Thoracic aorta (tissue), 2 donors: ENCODE measurements around the gene TMEM30A. TPM values are rescaled to one million over a fixed set of nuclear protein-coding genes. Genes with fewer than 3 reads are reported as not detected.

Source experiments
- ATAC-seq: fragments of 150-250 bp; one replicate; pipeline ENCODE4 v1.8.0; 2017; ENCODE audit warnings: low read depth; ENCODE audit not compliant: insufficient number of reproducible peaks, low FRiP score
- DNase-seq: peaks from one replicate; pipeline ENCODE4 v3.0.0-alpha.2; 2020; ENCODE audit warnings: low spot score
- H3K27ac ChIP-seq, 2 donors: fragments of 200-600 bp; sonication (generic); 1 replicate in 1 of 2; 2 replicates in 1 of 2; pipeline ENCODE4 v1.5.1; 2016; ENCODE audit warnings: mild to moderate bottlenecking in 2 of 2, moderate library complexity in 2 of 2
- H3K27me3 ChIP-seq: fragments of 200-600 bp; sonication (generic); replicated peaks from 2 replicates; pipeline ENCODE4 v1.6.0; 2016; ENCODE audit warnings: mild to moderate bottlenecking; ENCODE audit not compliant: insufficient read depth
- H3K36me3 ChIP-seq: fragments of 200-600 bp; sonication (generic); one replicate; pipeline ENCODE4 v1.5.1; 2016
- H3K4me1 ChIP-seq, 2 donors: fragments of 200-600 bp; sonication (generic); 1 replicate in 1 of 2; 2 replicates in 1 of 2; pipeline versions ENCODE4 v1.5.1 to v1.6.0; 2016; ENCODE audit warnings: low read depth in 2 of 2, mild to moderate bottlenecking in 1 of 2; ENCODE audit not compliant: control insufficient read depth in 1 of 2
- H3K4me3 ChIP-seq: fragments of 200-600 bp; sonication (generic); 2 replicates; pipeline ENCODE4 v1.5.1; 2016; ENCODE audit warnings: mild to moderate bottlenecking
- H3K9me3 ChIP-seq: fragments of 200-600 bp; sonication (generic); 2 replicates; pipeline ENCODE4 v1.5.1; 2016
- CTCF ChIP-seq: fragments of 200-600 bp; sonication (generic); IDR thresholded peaks from one replicate; pipeline ENCODE4 v1.5.1; 2019; ENCODE audit warnings: antibody characterized with exemption
- total RNA-seq, 2 donors: library from RNA; depleted of rRNA; stranded (reverse); fragments of >200 nt; gene quantifications; one replicate each; pipeline versions ENCODE4 v1.1.0 to v1.2.3, GENCODE V29; 2016

TMEM30A gene
- total RNA-seq, 2 donors from 2014 or later: 112 to 123 TPM

DNA sequence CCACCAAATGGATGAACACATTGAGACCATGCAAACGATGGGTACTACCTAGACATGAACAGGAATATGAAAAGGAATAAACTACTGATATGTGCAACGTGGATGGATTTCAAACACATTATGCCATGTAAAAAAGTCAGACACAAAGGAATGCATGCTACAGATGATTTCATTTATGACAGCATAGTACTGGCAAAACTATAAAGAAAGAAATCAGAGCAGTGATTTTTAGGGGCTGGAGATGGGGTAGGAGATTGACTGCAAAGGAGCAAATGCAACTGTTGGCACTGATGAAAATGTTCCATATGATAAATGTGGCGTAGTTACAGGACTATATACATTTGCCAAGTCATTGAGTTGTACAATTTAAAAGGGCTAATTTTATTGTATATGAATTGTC lies 65.3 kb downstream of the TMEM30A start:
- Histone ChIP-seq H3K9me3 (no peaks in the 10 kb centered on the region), H3K4me1 (peaks cover 4 to 16% of the 10 kb centered on the region in 2 donors), H3K27me3 (no peaks in the 10 kb centered on the region), H3K36me3 (no peaks in the 10 kb centered on the region), H3K4me3 (no peak overlapping the region), H3K27ac (no peak overlapping the region)
- no peak for TF ChIP-seq CTCF
- no peak for ATAC-seq
- no peak for DNase-seq

GRCh38 chr6:75217193-75217592 lies 67.4 kb downstream of the TMEM30A start:
- Histone ChIP-seq H3K27me3 (no peaks in the 10 kb centered on the region), H3K4me3 (no peak overlapping the region), H3K4me1 (peaks cover 4 to 7% of the 10 kb centered on the region in 2 donors), H3K36me3 (no peaks in the 10 kb centered on the region), H3K27ac (no peak overlapping the region), H3K9me3 (no peaks in the 10 kb centered on the region)
- DNase-seq (no peak), ATAC-seq (no peak)
- no peak for TF ChIP-seq CTCF

GRCh38 chr6:75215291-75215690 lies 69.3 kb downstream of the TMEM30A start:
- H3K4me1 ChIP-seq: peaks cover 2 to 16% of the 10 kb centered on the region in 2 donors
- no peak overlapping the region for H3K4me3 ChIP-seq
- no peak for TF ChIP-seq CTCF
- H3K27me3 ChIP-seq: no peaks in the 10 kb centered on the region
- no peak overlapping the region for H3K27ac ChIP-seq
- no peaks in the 10 kb centered on the region for H3K9me3 ChIP-seq
- DNase-seq (no peak), ATAC-seq (no peak)
- no peaks in the 10 kb centered on the region for H3K36me3 ChIP-seq

DNA sequence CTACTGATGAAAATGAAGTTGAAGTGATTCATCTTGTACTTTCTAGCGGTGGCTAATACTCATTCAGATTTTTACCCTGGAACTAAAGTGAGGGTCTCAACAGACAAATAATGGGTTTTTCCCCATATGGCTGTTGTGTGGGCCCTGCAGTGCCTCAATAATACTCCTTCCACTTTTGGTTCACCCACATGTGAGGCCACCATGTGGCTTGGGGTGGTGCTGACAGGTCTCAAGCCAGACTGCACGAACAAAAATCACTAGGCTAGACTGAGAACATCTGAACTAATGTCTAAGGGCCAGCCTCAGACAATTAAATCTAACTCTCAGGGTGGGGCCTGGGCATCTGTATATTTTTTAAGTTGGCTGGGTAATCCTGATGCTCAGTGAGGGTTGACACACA lies 70.9 kb downstream of the TMEM30A start:
- DNase-seq (no peak), ATAC-seq (no peak)
- H3K9me3 ChIP-seq: no peaks in the 10 kb centered on the region
- no peak overlapping the region for H3K27ac ChIP-seq
- no peaks in the 10 kb centered on the region for H3K27me3 ChIP-seq
- no peaks in the 10 kb centered on the region for H3K36me3 ChIP-seq
- H3K4me1 ChIP-seq: peaks cover 2 to 16% of the 10 kb centered on the region in 2 donors
- TF ChIP-seq CTCF: no peak
- no peak overlapping the region for H3K4me3 ChIP-seq

GRCh38 chr6:75213112-75213511 lies 71.5 kb downstream of the TMEM30A start:
- no peak for TF ChIP-seq CTCF
- ATAC-seq (no peak), DNase-seq (no peak)
- H3K4me1 ChIP-seq: peaks cover 2 to 16% of the 10 kb centered on the region in 2 donors
- no peaks in the 10 kb centered on the region for H3K9me3 ChIP-seq
- no peaks in the 10 kb centered on the region for H3K36me3 ChIP-seq
- no peak overlapping the region for H3K4me3 ChIP-seq
- H3K27me3 ChIP-seq: no peaks in the 10 kb centered on the region
- no peak overlapping the region for H3K27ac ChIP-seq
